IMR-90 (cell line): Measurements from ENCODE around the gene ZNFX1. TPM values are rescaled to one million over a fixed set of nuclear protein-coding genes. Genes with fewer than 3 reads are reported as not detected.

Source experiments
- ATAC-seq: fragments of 200-7000 bp; cut with Tn5 transposase; 2 replicates; pipeline ENCODE4 v1.9.1; 2020; ENCODE audit warnings: low read depth, mild to moderate bottlenecking, moderate library complexity
- BruUV-seq: library from RNA; stranded (reverse); fragments of 400-500 nt; replicated peaks from 2 replicates; lab custom pipeline; 2021; lab: Mats Ljungman, UMichigan
- CTCF ChIA-PET: fragments of 300-600 bp; formaldehyde crosslinking; extraction: SDS; loops from one replicate; lab custom pipeline; 2021; ENCODE audit warnings: antibody characterized with exemption; lab: Yijun Ruan, JAX
- POLR2A ChIA-PET: fragments of 300-600 bp; sonication (Branson Sonifier 250); formaldehyde crosslinking; loops from one replicate; lab custom pipeline; 2022; ENCODE audit warnings: antibody characterized with exemption; ENCODE audit not compliant: unreplicated experiment; lab: Charles Lee
- DNase-seq: peaks from one replicate; pipeline ENCODE4 v3.0.0; 2013
- H2AFZ ChIP-seq: replicated peaks from 2 replicates; pipeline ENCODE3; 2013; ENCODE audit warnings: low read length, mild to moderate bottlenecking; ENCODE audit not compliant: poor library complexity
- H2AK5ac ChIP-seq: 2 replicates; pipeline ENCODE4 v1.6.1; 2013; ENCODE audit warnings: low read depth, low read length, inconsistent platforms
- H2AK9ac ChIP-seq: replicated peaks from 2 replicates; pipeline ENCODE3; 2013; ENCODE audit warnings: mild to moderate bottlenecking, low read depth, low read length, moderate library complexity; ENCODE audit not compliant: poor library complexity
- H2BK120ac ChIP-seq: 2 replicates; pipeline ENCODE4 v1.6.1; 2013; ENCODE audit warnings: low read depth, low read length, inconsistent platforms
- H2BK15ac ChIP-seq: 3 replicates; pipeline ENCODE4 v1.6.1; 2013; ENCODE audit warnings: low read depth, low read length, inconsistent platforms
- H2BK20ac ChIP-seq: 2 replicates; pipeline ENCODE4 v1.6.1; 2013; ENCODE audit warnings: low read depth, mild to moderate bottlenecking, inconsistent platforms, low read length, moderate library complexity
- H2BK5ac ChIP-seq: 2 replicates; pipeline ENCODE4 v1.6.1; 2013; ENCODE audit warnings: mild to moderate bottlenecking, low read depth, low read length, inconsistent platforms; ENCODE audit not compliant: poor library complexity, severe bottlenecking
- H3K14ac ChIP-seq: replicated peaks from 2 replicates; pipeline ENCODE4 v1.6.1; 2013; ENCODE audit warnings: low read depth, low read length, inconsistent platforms
- H3K18ac ChIP-seq: 2 replicates; pipeline ENCODE4 v1.6.1; 2013; ENCODE audit warnings: low read depth, low read length, control low read depth
- H3K23ac ChIP-seq: 2 replicates; pipeline ENCODE4 v1.6.1; 2013; ENCODE audit warnings: low read depth, low read length, inconsistent platforms
- H3K27ac ChIP-seq: 2 replicates; pipeline ENCODE4 v1.5.1; 2013; ENCODE audit warnings: mild to moderate bottlenecking, control low read depth, low read length; ENCODE audit not compliant: insufficient read depth
- H3K27me3 ChIP-seq: 2 replicates; pipeline ENCODE4 v1.6.1; 2013; ENCODE audit warnings: low read length; ENCODE audit not compliant: control insufficient read depth, insufficient read depth
- H3K36me3 ChIP-seq: 2 replicates; pipeline ENCODE4 v1.6.1; 2013; ENCODE audit warnings: low read length, mixed read lengths; ENCODE audit not compliant: control insufficient read depth, insufficient read depth
- H3K4ac ChIP-seq: 2 replicates; pipeline ENCODE4 v1.6.1; 2013; ENCODE audit warnings: low read depth, low read length, inconsistent platforms
- H3K4me1 ChIP-seq: 2 replicates; pipeline ENCODE4 v1.6.1; 2013; ENCODE audit warnings: low read length, mixed read lengths; ENCODE audit not compliant: control insufficient read depth, insufficient read depth
- H3K4me2 ChIP-seq: 2 replicates; pipeline ENCODE4 v1.6.1; 2013; ENCODE audit warnings: low read depth, mild to moderate bottlenecking, control low read depth, low read length, moderate library complexity
- H3K4me3 ChIP-seq: 2 replicates; pipeline ENCODE4 v1.5.1; 2013; ENCODE audit warnings: low read depth, mild to moderate bottlenecking, control low read depth, low read length, moderate library complexity; ENCODE audit not compliant: insufficient read depth
- H3K56ac ChIP-seq: 2 replicates; pipeline ENCODE4 v1.6.1; 2013; ENCODE audit warnings: low read length, inconsistent platforms; ENCODE audit not compliant: insufficient read depth; ENCODE audit errors: extremely low read depth
- H3K79me1 ChIP-seq, 2 experiments: 2 replicates each; pipeline ENCODE4 v1.6.1; 2013; ENCODE audit warnings: low read length in 2 of 2, inconsistent platforms in 1 of 2, low read depth in 1 of 2
- H3K9ac ChIP-seq: 2 replicates; pipeline ENCODE4 v1.6.1; 2013; ENCODE audit warnings: low read depth, low read length, control low read depth
- H3K9me1 ChIP-seq: 2 replicates; pipeline ENCODE4 v1.6.1; 2013; ENCODE audit warnings: low read length, inconsistent platforms; ENCODE audit not compliant: insufficient read depth
- H3K9me3 ChIP-seq: 2 replicates; pipeline ENCODE4 v1.6.1; 2013; ENCODE audit warnings: low read length; ENCODE audit not compliant: control insufficient read depth, insufficient read depth
- H4K20me1 ChIP-seq: 2 replicates; pipeline ENCODE4 v1.6.1; 2013; ENCODE audit warnings: low read length, inconsistent platforms; ENCODE audit not compliant: insufficient read depth
- H4K5ac ChIP-seq: 2 replicates; pipeline ENCODE4 v1.6.1; 2013; ENCODE audit warnings: mild to moderate bottlenecking, low read depth, low read length, control low read depth
- H4K8ac ChIP-seq, 2 experiments: 2 replicates each; pipeline ENCODE4 v1.6.1; 2013; ENCODE audit warnings: low read depth in 2 of 2, low read length in 2 of 2, control low read depth in 1 of 2, inconsistent platforms in 1 of 2
- H4K91ac ChIP-seq: 2 replicates; pipeline ENCODE4 v1.6.1; 2013; ENCODE audit warnings: low read depth, low read length, inconsistent platforms; ENCODE audit not compliant: insufficient read depth
- WGBS, 2 experiments: methylation state at CpG; one replicate each; pipeline versions ENCODE4 v1.1.5 to v1.1.7; 2013; ENCODE audit warnings: missing lambda C conversion rate in 2 of 2; ENCODE audit not compliant: insufficient read length in 1 of 2; ENCODE audit errors: extremely low coverage in 2 of 2; 5-methylcytosine and 5-hydroxymethylcytosine counted together
- dilution Hi-C: fragments of 300-500 bp; cut with HindIII; formaldehyde crosslinking; loops from one replicate; pipeline ENCODE4 v1.14.3; 2018; ENCODE audit warnings: low sequenced_read_pairs; ENCODE audit not compliant: unreplicated experiment
- in situ Hi-C: fragments of 300-500 bp; cut with MboI; formaldehyde crosslinking; loops from 3 replicates; pipeline ENCODE4 v1.14.3; 2019; ENCODE audit warnings: low sequenced_read_pairs, inconsistent platforms, mixed read lengths
- intact Hi-C: fragments of 100-400 bp; cut with micrococcal nuclease; formaldehyde crosslinking; loops from 2 replicates; pipeline ENCODE4 v1.10.0; 2022
- polyA plus RNA-seq, 3 experiments: library from polyadenylated mRNA; depleted of rRNA; stranded (reverse); fragments of >200 nt; gene quantifications; 2 replicates each; pipeline ENCODE4 v1.2.3, GENCODE V29; 2012; ENCODE audit warnings: low replicate concordance in 1 of 3
- total RNA-seq: library from RNA; depleted of rRNA; stranded (reverse); fragments of >200 nt; gene quantifications from 2 replicates; pipeline ENCODE4 v1.2.3, GENCODE V29; 2012
- TF ChIP-seq, protein P1 (sequence below): fragments of 150-350 bp; IDR thresholded peaks from 2 replicates; pipeline ENCODE4 v1.6.1; 2017; ENCODE audit warnings: mild to moderate bottlenecking, antibody characterized with exemption, low read length, low read depth
- TF ChIP-seq, protein P2 (sequence below): conservative IDR thresholded peaks from 2 replicates; pipeline ENCODE4 v1.5.1; 2012; ENCODE audit warnings: mild to moderate bottlenecking, low read depth, low read length, improper control_type of control experiment

Gene ZNFX1
- total and polyA plus RNA-seq, 2 of the 4 experiments (the other 2 are of a cell fraction) = 10.9 to 60.9 TPM

DNA sequence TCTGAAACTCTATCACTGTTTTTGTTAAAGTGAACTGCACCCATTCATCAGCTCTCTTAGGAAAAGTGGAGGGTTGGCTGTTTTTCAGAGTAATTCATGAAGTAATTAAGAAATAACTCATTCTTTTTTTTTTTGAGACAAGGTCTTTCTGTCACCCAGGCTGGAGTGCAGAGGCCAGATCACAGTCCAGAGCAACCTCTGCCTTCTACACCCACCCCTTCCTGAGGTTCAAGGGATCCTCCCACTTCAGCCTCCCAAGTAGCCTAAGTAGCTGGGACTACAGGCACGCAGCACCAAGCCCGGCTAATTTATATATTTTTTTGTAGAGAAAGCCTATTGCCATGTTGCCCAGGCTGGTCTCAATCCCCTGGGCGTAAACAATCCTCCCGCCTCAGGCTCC, 2.6 kb downstream of the ZNFX1 start:
- ChIA-PET POLR2A (interaction anchor here (0.6 kb wide), 1 partner anchor 29 kb away, joined by 3 read pairs; no protein-coding TSS in a partner anchor), CTCF (no interaction called here)
- in situ Hi-C loops (no loop called here), intact Hi-C loops (no loop called here), dilution Hi-C loops (no loop called here)
- Histone ChIP-seq H3K27me3 (no peaks in the 10 kb centered on the region), H4K8ac (no peak overlapping the region), H2AFZ (no peak overlapping the region), H3K18ac (no peak overlapping the region), H3K4me2 (no peak overlapping the region), H3K27ac (no peak overlapping the region), H4K20me1 (peaks cover 56% of the 10 kb centered on the region), H3K9me1 (peaks cover 16% of the 10 kb centered on the region), H2BK120ac (no peak overlapping the region), H2AK9ac (no peak overlapping the region), H3K36me3 (peaks cover 40% of the 10 kb centered on the region), H3K4me1 (peaks cover 4% of the 10 kb centered on the region; the same call in 1 of the 2 replicates), H3K56ac (no peak overlapping the region), H2BK15ac (no peak overlapping the region), H3K9ac (no peak overlapping the region), H3K9me3 (no peaks in the 10 kb centered on the region; the same call in 1 of the 2 replicates), H4K91ac (no peak overlapping the region), H2BK20ac (no peak overlapping the region), H3K79me1 (peaks cover 25 to 62% of the 10 kb centered on the region in 2 experiments), H3K4ac (no peak overlapping the region), H4K5ac (no peak overlapping the region), H3K4me3 (no peak overlapping the region), H2BK5ac (no peak overlapping the region), H3K14ac (no peak overlapping the region), H2AK5ac (no peak overlapping the region), H3K23ac (peak overlapping the region; percentile 17; the same call in 1 of the 2 replicates)
- no CpG with 5 or more reads among the region's 4 CpGs for WGBS, 2 experiments
- no peak for ATAC-seq
- no peak for DNase-seq
- TF ChIP-seq, protein P1, sequence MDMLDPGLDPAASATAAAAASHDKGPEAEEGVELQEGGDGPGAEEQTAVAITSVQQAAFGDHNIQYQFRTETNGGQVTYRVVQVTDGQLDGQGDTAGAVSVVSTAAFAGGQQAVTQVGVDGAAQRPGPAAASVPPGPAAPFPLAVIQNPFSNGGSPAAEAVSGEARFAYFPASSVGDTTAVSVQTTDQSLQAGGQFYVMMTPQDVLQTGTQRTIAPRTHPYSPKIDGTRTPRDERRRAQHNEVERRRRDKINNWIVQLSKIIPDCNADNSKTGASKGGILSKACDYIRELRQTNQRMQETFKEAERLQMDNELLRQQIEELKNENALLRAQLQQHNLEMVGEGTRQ = no peak
- TF ChIP-seq, protein P2, sequence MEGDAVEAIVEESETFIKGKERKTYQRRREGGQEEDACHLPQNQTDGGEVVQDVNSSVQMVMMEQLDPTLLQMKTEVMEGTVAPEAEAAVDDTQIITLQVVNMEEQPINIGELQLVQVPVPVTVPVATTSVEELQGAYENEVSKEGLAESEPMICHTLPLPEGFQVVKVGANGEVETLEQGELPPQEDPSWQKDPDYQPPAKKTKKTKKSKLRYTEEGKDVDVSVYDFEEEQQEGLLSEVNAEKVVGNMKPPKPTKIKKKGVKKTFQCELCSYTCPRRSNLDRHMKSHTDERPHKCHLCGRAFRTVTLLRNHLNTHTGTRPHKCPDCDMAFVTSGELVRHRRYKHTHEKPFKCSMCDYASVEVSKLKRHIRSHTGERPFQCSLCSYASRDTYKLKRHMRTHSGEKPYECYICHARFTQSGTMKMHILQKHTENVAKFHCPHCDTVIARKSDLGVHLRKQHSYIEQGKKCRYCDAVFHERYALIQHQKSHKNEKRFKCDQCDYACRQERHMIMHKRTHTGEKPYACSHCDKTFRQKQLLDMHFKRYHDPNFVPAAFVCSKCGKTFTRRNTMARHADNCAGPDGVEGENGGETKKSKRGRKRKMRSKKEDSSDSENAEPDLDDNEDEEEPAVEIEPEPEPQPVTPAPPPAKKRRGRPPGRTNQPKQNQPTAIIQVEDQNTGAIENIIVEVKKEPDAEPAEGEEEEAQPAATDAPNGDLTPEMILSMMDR = no peak
- no TSS peak for BruUV-seq
